ENCODE data around the gene CD300C. TPM values are rescaled to one million over a fixed set of nuclear protein-coding genes. Genes with fewer than 3 reads are reported as not detected.
"Not testable (repeated sequence)": the region's sequence is repeated elsewhere in the genome, so short reads cannot be mapped to it uniquely, and the experiment has no call there.

The CD300C gene
- total and polyA plus RNA-seq, 2 donors (not counting 1 experiment from before 2014, with no cell fraction given), result 0.72 to 0.74 TPM

- peaks cover 10% of the 10 kb centered on the region for H3K9me3 Mint-ChIP-seq (ENCODE audit: insufficient read depth)
- Histone ChIP-seq H3K9ac (ENCODE audit: low read length) (no peak overlapping the region), H2AFZ (ENCODE audit: insufficient read depth, low read depth, low read length, poor library complexity, severe bottlenecking) (no peak overlapping the region), H3K4me1 (ENCODE audit: control insufficient read depth in 2 of 2, insufficient read depth in 2 of 2, low read length in 2 of 2) (peaks cover 14 to 17% of the 10 kb centered on the region in 2 donors), H3K27me3 (replicated peaks in 1 of 4; ENCODE audit: control extremely low read depth in 1 of 4, control insufficient read depth in 3 of 4, insufficient read depth in 4 of 4, low read length in 3 of 4) (peaks cover 0 to 9% (median 2%) of the 10 kb centered on the region in 4 experiments), H3K4me2 (replicated peaks; ENCODE audit: low read depth, low read length, poor library complexity, severe bottlenecking) (no peak overlapping the region), H3K4me3 (ENCODE audit: control extremely low read depth in 1 of 5, extremely low read depth in 1 of 5, insufficient read depth in 1 of 5, low read depth in 2 of 5, low read length in 4 of 5) (no peak overlapping the region), H3K36me3 (replicated peaks in 1 of 2; ENCODE audit: control extremely low read depth in 1 of 2, control insufficient read depth in 1 of 2, extremely low read depth in 1 of 2, insufficient read depth in 2 of 2, low read length in 1 of 2) (no peaks in the 10 kb centered on the region), H4K20me1 (ENCODE audit: control insufficient read depth, insufficient read depth, low read length, poor library complexity, severe bottlenecking) (no peaks in the 10 kb centered on the region), H3K79me2 (ENCODE audit: control insufficient read depth, insufficient read depth, low read length) (no peaks in the 10 kb centered on the region), H3K27ac (ENCODE audit: low read length in 2 of 2) (no peak overlapping the region), H3K9me3 (ENCODE audit: control extremely low read depth in 1 of 3, control insufficient read depth in 2 of 3, insufficient read depth in 1 of 3, low read length in 2 of 3) (peaks cover 0 to 13% (median 7%) of the 10 kb centered on the region in 3 donors)
- peaks cover 17% of the 10 kb centered on the region for H3K4me1 Mint-ChIP-seq
- DNase-seq, result no peak
- H3K4me3 Mint-ChIP-seq, result no peak overlapping the region
- WGBS (ENCODE audit: insufficient coverage), result 93% methylated on average over 2 of the region's 2 CpGs
- no peak overlapping the region for H3K27ac Mint-ChIP-seq
- no peak for ATAC-seq (ENCODE audit: low read depth)
- intact Hi-C loops (cut with micrococcal nuclease), result no loop called here
- peaks cover 3% of the 10 kb centered on the region for H3K27me3 Mint-ChIP-seq
- TF ChIP-seq, protein P1, sequence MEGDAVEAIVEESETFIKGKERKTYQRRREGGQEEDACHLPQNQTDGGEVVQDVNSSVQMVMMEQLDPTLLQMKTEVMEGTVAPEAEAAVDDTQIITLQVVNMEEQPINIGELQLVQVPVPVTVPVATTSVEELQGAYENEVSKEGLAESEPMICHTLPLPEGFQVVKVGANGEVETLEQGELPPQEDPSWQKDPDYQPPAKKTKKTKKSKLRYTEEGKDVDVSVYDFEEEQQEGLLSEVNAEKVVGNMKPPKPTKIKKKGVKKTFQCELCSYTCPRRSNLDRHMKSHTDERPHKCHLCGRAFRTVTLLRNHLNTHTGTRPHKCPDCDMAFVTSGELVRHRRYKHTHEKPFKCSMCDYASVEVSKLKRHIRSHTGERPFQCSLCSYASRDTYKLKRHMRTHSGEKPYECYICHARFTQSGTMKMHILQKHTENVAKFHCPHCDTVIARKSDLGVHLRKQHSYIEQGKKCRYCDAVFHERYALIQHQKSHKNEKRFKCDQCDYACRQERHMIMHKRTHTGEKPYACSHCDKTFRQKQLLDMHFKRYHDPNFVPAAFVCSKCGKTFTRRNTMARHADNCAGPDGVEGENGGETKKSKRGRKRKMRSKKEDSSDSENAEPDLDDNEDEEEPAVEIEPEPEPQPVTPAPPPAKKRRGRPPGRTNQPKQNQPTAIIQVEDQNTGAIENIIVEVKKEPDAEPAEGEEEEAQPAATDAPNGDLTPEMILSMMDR (IDR thresholded peaks at IDR 0.05), result no peak
- TF ChIP-seq EZH2 (IDR thresholded peaks at IDR 0.05; ENCODE audit: borderline replicate concordance, insufficient read depth, low read depth, low read length, poor library complexity, severe bottlenecking), result no peak
- ChIA-PET CTCF (interaction anchor here (1.2 kb wide), 1 partner anchor 59 kb away, joined by 3 read pairs; no protein-coding TSS in a partner anchor), POLR2A (no interaction called here)
These were observed 33.9 kb downstream of the CD300C start for GRCh38 chr17:74512036-74512435.

DNA sequence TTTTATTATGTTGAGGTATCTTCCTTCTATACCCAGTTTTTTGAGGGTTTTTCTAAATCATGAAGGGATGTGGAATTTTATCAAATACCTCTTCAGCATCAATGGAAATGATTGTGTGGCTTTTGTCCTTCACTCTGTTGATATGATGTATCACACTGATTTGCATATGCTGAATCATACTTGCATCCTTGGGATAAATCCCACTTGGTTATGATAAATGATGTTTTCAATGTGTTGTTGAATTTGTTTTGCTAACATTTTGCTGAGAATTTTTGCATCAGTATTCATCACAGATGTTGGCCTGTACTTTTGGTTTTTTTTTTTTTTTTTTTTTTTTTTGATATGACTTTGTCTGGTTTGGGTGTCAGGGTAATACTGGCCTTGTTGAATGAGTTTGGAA, 37.8 kb downstream of the CD300C start:
- Mint-ChIP-seq H3K4me1 (peaks cover 9% of the 10 kb centered on the region), H3K27ac (no peak overlapping the region), H3K9me3 (ENCODE audit: insufficient read depth) (no peaks in the 10 kb centered on the region), H3K27me3 (peaks cover 3% of the 10 kb centered on the region), H3K4me3 (no peak overlapping the region)
- Histone ChIP-seq H3K9me3 (ENCODE audit: control extremely low read depth in 1 of 3, control insufficient read depth in 2 of 3, insufficient read depth in 1 of 3, low read length in 2 of 3) (no peaks in the 10 kb centered on the region), H3K9ac (ENCODE audit: low read length) (no peak overlapping the region), H3K4me1 (ENCODE audit: control insufficient read depth in 2 of 2, insufficient read depth in 2 of 2, low read length in 2 of 2) (peaks cover 12 to 13% of the 10 kb centered on the region in 2 donors), H4K20me1 (ENCODE audit: control insufficient read depth, insufficient read depth, low read length, poor library complexity, severe bottlenecking) (no peaks in the 10 kb centered on the region), H3K27me3 (replicated peaks in 1 of 4; ENCODE audit: control extremely low read depth in 1 of 4, control insufficient read depth in 3 of 4, insufficient read depth in 4 of 4, low read length in 3 of 4) (peaks cover 0 to 6% (median 2%) of the 10 kb centered on the region in 4 experiments), H3K79me2 (ENCODE audit: control insufficient read depth, insufficient read depth, low read length) (no peaks in the 10 kb centered on the region), H3K27ac (ENCODE audit: low read length in 2 of 2) (no peak overlapping the region), H2AFZ (ENCODE audit: insufficient read depth, low read depth, low read length, poor library complexity, severe bottlenecking) (no peak overlapping the region), H3K4me2 (replicated peaks; ENCODE audit: low read depth, low read length, poor library complexity, severe bottlenecking) (no peak overlapping the region), H3K36me3 (replicated peaks in 1 of 2; ENCODE audit: control extremely low read depth in 1 of 2, control insufficient read depth in 1 of 2, extremely low read depth in 1 of 2, insufficient read depth in 2 of 2, low read length in 1 of 2) (no peaks in the 10 kb centered on the region), H3K4me3 (ENCODE audit: control extremely low read depth in 1 of 5, extremely low read depth in 1 of 5, insufficient read depth in 1 of 5, low read depth in 2 of 5, low read length in 4 of 5) (no peak overlapping the region)
- TF ChIP-seq, protein P1 (IDR thresholded peaks at IDR 0.05), result no peak
- no peak for TF ChIP-seq EZH2 (IDR thresholded peaks at IDR 0.05; ENCODE audit: borderline replicate concordance, insufficient read depth, low read depth, low read length, poor library complexity, severe bottlenecking)
- ChIA-PET CTCF (no interaction called here), POLR2A (no interaction called here)
- ATAC-seq (ENCODE audit: low read depth), result no peak
- intact Hi-C loops (cut with micrococcal nuclease), result no loop called here
- no peak for DNase-seq

DNA sequence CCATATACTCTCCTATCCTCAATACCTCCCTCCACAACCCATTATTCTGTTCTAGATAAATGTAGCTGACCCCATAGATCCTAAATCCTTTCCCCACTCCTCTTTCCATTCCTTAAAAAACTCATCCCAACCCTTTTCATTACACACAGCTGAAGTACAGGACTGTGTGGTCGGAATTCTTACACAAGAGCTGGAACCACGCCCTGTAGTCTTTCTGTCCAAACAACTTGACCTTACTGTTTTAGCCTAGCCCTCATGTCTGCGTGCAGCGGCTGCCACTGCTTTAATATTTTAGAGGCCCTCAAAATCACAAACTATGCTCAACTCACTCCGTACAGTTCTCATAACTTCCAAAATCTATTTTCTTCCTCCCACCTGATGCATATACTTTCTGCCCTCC, 42.0 kb downstream of the CD300C start:
- H3K4me1 ChIP-seq (ENCODE audit: control insufficient read depth in 2 of 2, insufficient read depth in 2 of 2, low read length in 2 of 2); H3K27me3 ChIP-seq (replicated peaks in 1 of 4; ENCODE audit: control extremely low read depth in 1 of 4, control insufficient read depth in 3 of 4, insufficient read depth in 4 of 4, low read length in 3 of 4); H3K4me3 Mint-ChIP-seq; ATAC-seq (ENCODE audit: low read depth); H3K9ac ChIP-seq (ENCODE audit: low read length); H4K20me1 ChIP-seq (ENCODE audit: control insufficient read depth, insufficient read depth, low read length, poor library complexity, severe bottlenecking); H3K27ac ChIP-seq (ENCODE audit: low read length in 2 of 2); DNase-seq; H3K27ac Mint-ChIP-seq; POLR2A ChIA-PET; H3K79me2 ChIP-seq (ENCODE audit: control insufficient read depth, insufficient read depth, low read length); H3K4me3 ChIP-seq (ENCODE audit: control extremely low read depth in 1 of 5, extremely low read depth in 1 of 5, insufficient read depth in 1 of 5, low read depth in 2 of 5, low read length in 4 of 5); intact Hi-C loops (cut with micrococcal nuclease); H2AFZ ChIP-seq (ENCODE audit: insufficient read depth, low read depth, low read length, poor library complexity, severe bottlenecking); H3K36me3 ChIP-seq (replicated peaks in 1 of 2; ENCODE audit: control extremely low read depth in 1 of 2, control insufficient read depth in 1 of 2, extremely low read depth in 1 of 2, insufficient read depth in 2 of 2, low read length in 1 of 2); H3K9me3 Mint-ChIP-seq (ENCODE audit: insufficient read depth); H3K4me2 ChIP-seq (replicated peaks; ENCODE audit: low read depth, low read length, poor library complexity, severe bottlenecking); CTCF ChIA-PET; H3K9me3 ChIP-seq (ENCODE audit: control extremely low read depth in 1 of 3, control insufficient read depth in 2 of 3, insufficient read depth in 1 of 3, low read length in 2 of 3); H3K4me1 Mint-ChIP-seq; H3K27me3 Mint-ChIP-seq: not testable (repeated sequence)
- 92% methylated on average over 5 of the region's 5 CpGs for WGBS (ENCODE audit: insufficient coverage)

Measured in B cell (primary cell).